IMR-90 (cell line): Measurements from ENCODE around the gene EDEM1. TPM values are rescaled to one million over a fixed set of nuclear protein-coding genes. Genes with fewer than 3 reads are reported as not detected.

Experiments used
- ATAC-seq: fragments of 200-7000 bp; cut with Tn5 transposase; 2 replicates; pipeline ENCODE4 v1.9.1; 2020; ENCODE audit warnings: low read depth, mild to moderate bottlenecking, moderate library complexity
- BruUV-seq: library from RNA; stranded (reverse); fragments of 400-500 nt; replicated peaks from 2 replicates; lab custom pipeline; 2021; lab: Mats Ljungman, UMichigan
- CTCF ChIA-PET: fragments of 300-600 bp; formaldehyde crosslinking; extraction: SDS; loops from one replicate; lab custom pipeline; 2021; ENCODE audit warnings: antibody characterized with exemption; lab: Yijun Ruan, JAX
- POLR2A ChIA-PET: fragments of 300-600 bp; sonication (Branson Sonifier 250); formaldehyde crosslinking; loops from one replicate; lab custom pipeline; 2022; ENCODE audit warnings: antibody characterized with exemption; ENCODE audit not compliant: unreplicated experiment; lab: Charles Lee
- DNase-seq: peaks from one replicate; pipeline ENCODE4 v3.0.0; 2013
- H2AFZ ChIP-seq: replicated peaks from 2 replicates; pipeline ENCODE3; 2013; ENCODE audit warnings: low read length, mild to moderate bottlenecking; ENCODE audit not compliant: poor library complexity
- H2AK5ac ChIP-seq: 2 replicates; pipeline ENCODE4 v1.6.1; 2013; ENCODE audit warnings: low read depth, low read length, inconsistent platforms
- H2AK9ac ChIP-seq: replicated peaks from 2 replicates; pipeline ENCODE3; 2013; ENCODE audit warnings: mild to moderate bottlenecking, low read depth, low read length, moderate library complexity; ENCODE audit not compliant: poor library complexity
- H2BK120ac ChIP-seq: 2 replicates; pipeline ENCODE4 v1.6.1; 2013; ENCODE audit warnings: low read depth, low read length, inconsistent platforms
- H2BK15ac ChIP-seq: 3 replicates; pipeline ENCODE4 v1.6.1; 2013; ENCODE audit warnings: low read depth, low read length, inconsistent platforms
- H2BK20ac ChIP-seq: 2 replicates; pipeline ENCODE4 v1.6.1; 2013; ENCODE audit warnings: low read depth, mild to moderate bottlenecking, inconsistent platforms, low read length, moderate library complexity
- H2BK5ac ChIP-seq: 2 replicates; pipeline ENCODE4 v1.6.1; 2013; ENCODE audit warnings: mild to moderate bottlenecking, low read depth, low read length, inconsistent platforms; ENCODE audit not compliant: poor library complexity, severe bottlenecking
- H3K14ac ChIP-seq: replicated peaks from 2 replicates; pipeline ENCODE4 v1.6.1; 2013; ENCODE audit warnings: low read depth, low read length, inconsistent platforms
- H3K18ac ChIP-seq: 2 replicates; pipeline ENCODE4 v1.6.1; 2013; ENCODE audit warnings: low read depth, low read length, control low read depth
- H3K23ac ChIP-seq: 2 replicates; pipeline ENCODE4 v1.6.1; 2013; ENCODE audit warnings: low read depth, low read length, inconsistent platforms
- H3K27ac ChIP-seq: 2 replicates; pipeline ENCODE4 v1.5.1; 2013; ENCODE audit warnings: mild to moderate bottlenecking, control low read depth, low read length; ENCODE audit not compliant: insufficient read depth
- H3K27me3 ChIP-seq: 2 replicates; pipeline ENCODE4 v1.6.1; 2013; ENCODE audit warnings: low read length; ENCODE audit not compliant: control insufficient read depth, insufficient read depth
- H3K36me3 ChIP-seq: 2 replicates; pipeline ENCODE4 v1.6.1; 2013; ENCODE audit warnings: low read length, mixed read lengths; ENCODE audit not compliant: control insufficient read depth, insufficient read depth
- H3K4ac ChIP-seq: 2 replicates; pipeline ENCODE4 v1.6.1; 2013; ENCODE audit warnings: low read depth, low read length, inconsistent platforms
- H3K4me1 ChIP-seq: 2 replicates; pipeline ENCODE4 v1.6.1; 2013; ENCODE audit warnings: low read length, mixed read lengths; ENCODE audit not compliant: control insufficient read depth, insufficient read depth
- H3K4me2 ChIP-seq: 2 replicates; pipeline ENCODE4 v1.6.1; 2013; ENCODE audit warnings: low read depth, mild to moderate bottlenecking, control low read depth, low read length, moderate library complexity
- H3K4me3 ChIP-seq: 2 replicates; pipeline ENCODE4 v1.5.1; 2013; ENCODE audit warnings: low read depth, mild to moderate bottlenecking, control low read depth, low read length, moderate library complexity; ENCODE audit not compliant: insufficient read depth
- H3K56ac ChIP-seq: 2 replicates; pipeline ENCODE4 v1.6.1; 2013; ENCODE audit warnings: low read length, inconsistent platforms; ENCODE audit not compliant: insufficient read depth; ENCODE audit errors: extremely low read depth
- H3K79me1 ChIP-seq, 2 experiments: 2 replicates each; pipeline ENCODE4 v1.6.1; 2013; ENCODE audit warnings: low read length in 2 of 2, inconsistent platforms in 1 of 2, low read depth in 1 of 2
- H3K9ac ChIP-seq: 2 replicates; pipeline ENCODE4 v1.6.1; 2013; ENCODE audit warnings: low read depth, low read length, control low read depth
- H3K9me1 ChIP-seq: 2 replicates; pipeline ENCODE4 v1.6.1; 2013; ENCODE audit warnings: low read length, inconsistent platforms; ENCODE audit not compliant: insufficient read depth
- H3K9me3 ChIP-seq: 2 replicates; pipeline ENCODE4 v1.6.1; 2013; ENCODE audit warnings: low read length; ENCODE audit not compliant: control insufficient read depth, insufficient read depth
- H4K20me1 ChIP-seq: 2 replicates; pipeline ENCODE4 v1.6.1; 2013; ENCODE audit warnings: low read length, inconsistent platforms; ENCODE audit not compliant: insufficient read depth
- H4K5ac ChIP-seq: 2 replicates; pipeline ENCODE4 v1.6.1; 2013; ENCODE audit warnings: mild to moderate bottlenecking, low read depth, low read length, control low read depth
- H4K8ac ChIP-seq, 2 experiments: 2 replicates each; pipeline ENCODE4 v1.6.1; 2013; ENCODE audit warnings: low read depth in 2 of 2, low read length in 2 of 2, control low read depth in 1 of 2, inconsistent platforms in 1 of 2
- H4K91ac ChIP-seq: 2 replicates; pipeline ENCODE4 v1.6.1; 2013; ENCODE audit warnings: low read depth, low read length, inconsistent platforms; ENCODE audit not compliant: insufficient read depth
- BHLHE40 ChIP-seq: fragments of 150-350 bp; IDR thresholded peaks from 2 replicates; pipeline ENCODE4 v1.6.1; 2016; ENCODE audit warnings: mild to moderate bottlenecking, low read depth, low read length
- CEBPB ChIP-seq: IDR thresholded peaks from 2 replicates; pipeline ENCODE4 v1.6.1; 2012; ENCODE audit warnings: low read depth, low read length, improper control_type of control experiment
- CHD1 ChIP-seq: IDR thresholded peaks from 2 replicates; pipeline ENCODE4 v1.6.1; 2012; ENCODE audit warnings: low read depth, low read length, improper control_type of control experiment
- CTCF ChIP-seq: conservative IDR thresholded peaks from 2 replicates; pipeline ENCODE4 v1.5.1; 2012; ENCODE audit warnings: mild to moderate bottlenecking, low read depth, low read length, improper control_type of control experiment
- ELK1 ChIP-seq: fragments of 150-350 bp; IDR thresholded peaks from 2 replicates; pipeline ENCODE4 v1.6.1; 2016; ENCODE audit warnings: low read depth, mild to moderate bottlenecking, low read length, moderate library complexity, borderline replicate concordance
- FOS ChIP-seq: fragments of 150-350 bp; IDR thresholded peaks from 2 replicates; pipeline ENCODE4 v1.6.1; 2016; ENCODE audit warnings: low read depth, low read length
- MAFK ChIP-seq: IDR thresholded peaks from 2 replicates; pipeline ENCODE4 v1.6.1; 2012; ENCODE audit warnings: low read depth, low read length, improper control_type of control experiment
- MAZ ChIP-seq: IDR thresholded peaks from 2 replicates; pipeline ENCODE4 v1.6.1; 2012; ENCODE audit warnings: low read depth, mild to moderate bottlenecking, low read length, improper control_type of control experiment, moderate library complexity, borderline replicate concordance
- MXI1 ChIP-seq: IDR thresholded peaks from 2 replicates; pipeline ENCODE4 v1.6.1; 2012; ENCODE audit warnings: low read depth, mild to moderate bottlenecking, low read length, moderate library complexity, borderline replicate concordance
- NFE2L2 ChIP-seq: fragments of 150-350 bp; IDR thresholded peaks from 2 replicates; pipeline ENCODE4 v1.6.1; 2016; ENCODE audit warnings: low read depth, mild to moderate bottlenecking, low read length
- POLR2A ChIP-seq: IDR thresholded peaks from 2 replicates; pipeline ENCODE4 v1.6.1; 2012; ENCODE audit warnings: mild to moderate bottlenecking, low read depth, low read length
- RAD21 ChIP-seq: IDR thresholded peaks from 2 replicates; pipeline ENCODE4 v1.6.1; 2012; ENCODE audit warnings: low read length, improper control_type of control experiment
- RCOR1 ChIP-seq: IDR thresholded peaks from 2 replicates; pipeline ENCODE4 v1.6.1; 2012; ENCODE audit warnings: mild to moderate bottlenecking, low read length, improper control_type of control experiment; ENCODE audit not compliant: insufficient replicate concordance
- RFX5 ChIP-seq: IDR thresholded peaks from 2 replicates; pipeline ENCODE4 v1.8.0; 2012; ENCODE audit warnings: low read depth, mild to moderate bottlenecking, low read length, moderate library complexity
- USF2 ChIP-seq: fragments of 150-350 bp; IDR thresholded peaks from 2 replicates; pipeline ENCODE4 v1.6.1; 2017; ENCODE audit warnings: mild to moderate bottlenecking, antibody characterized with exemption, low read length, low read depth
- WGBS, 2 experiments: methylation state at CpG; one replicate each; pipeline versions ENCODE4 v1.1.5 to v1.1.7; 2013; ENCODE audit warnings: missing lambda C conversion rate in 2 of 2; ENCODE audit not compliant: insufficient read length in 1 of 2; ENCODE audit errors: extremely low coverage in 2 of 2; 5-methylcytosine and 5-hydroxymethylcytosine counted together
- dilution Hi-C: fragments of 300-500 bp; cut with HindIII; formaldehyde crosslinking; loops from one replicate; pipeline ENCODE4 v1.14.3; 2018; ENCODE audit warnings: low sequenced_read_pairs; ENCODE audit not compliant: unreplicated experiment
- in situ Hi-C: fragments of 300-500 bp; cut with MboI; formaldehyde crosslinking; loops from 3 replicates; pipeline ENCODE4 v1.14.3; 2019; ENCODE audit warnings: low sequenced_read_pairs, inconsistent platforms, mixed read lengths
- intact Hi-C: fragments of 100-400 bp; cut with micrococcal nuclease; formaldehyde crosslinking; loops from 2 replicates; pipeline ENCODE4 v1.10.0; 2022
- polyA plus RNA-seq, 3 experiments: library from polyadenylated mRNA; depleted of rRNA; stranded (reverse); fragments of >200 nt; gene quantifications; 2 replicates each; pipeline ENCODE4 v1.2.3, GENCODE V29; 2012; ENCODE audit warnings: low replicate concordance in 1 of 3
- total RNA-seq: library from RNA; depleted of rRNA; stranded (reverse); fragments of >200 nt; gene quantifications from 2 replicates; pipeline ENCODE4 v1.2.3, GENCODE V29; 2012

EDEM1 gene
- total and polyA plus RNA-seq, 2 of the 4 experiments (the other 2 are of a cell fraction) = 23.5 to 27.0 TPM

- DNase-seq = no peak
- Histone ChIP-seq H3K4me1 (peaks cover 3% of the 10 kb centered on the region; the same call in 1 of the 2 replicates), H3K9ac (no peak overlapping the region), H3K9me1 (no peaks in the 10 kb centered on the region; the same call in 1 of the 2 replicates), H3K18ac (no peak overlapping the region), H3K36me3 (peaks cover 17% of the 10 kb centered on the region), H2BK20ac (no peak overlapping the region), H4K91ac (no peak overlapping the region), H4K5ac (no peak overlapping the region), H3K27me3 (no peaks in the 10 kb centered on the region), H3K56ac (no peak overlapping the region), H3K14ac (no peak overlapping the region), H3K4me2 (no peak overlapping the region), H3K4me3 (no peak overlapping the region), H2AK9ac (no peak overlapping the region), H3K9me3 (no peaks in the 10 kb centered on the region), H3K79me1 (peaks cover 0 to 7% of the 10 kb centered on the region in 2 experiments; a peak in 2 of 4 replicates), H4K8ac (no peak overlapping the region), H3K4ac (no peak overlapping the region), H3K27ac (no peak overlapping the region), H2BK5ac (no peak overlapping the region), H2AFZ (no peak overlapping the region), H2BK120ac (no peak overlapping the region), H2BK15ac (no peak overlapping the region), H2AK5ac (no peak overlapping the region), H3K23ac (no peak overlapping the region), H4K20me1 (0 out of 2 replicates have a peak, but pooled peaks cover 4% of the 10 kb centered on the region)
- ATAC-seq = no peak
- dilution Hi-C loops (no loop called here), in situ Hi-C loops (no loop called here), intact Hi-C loops (no loop called here)
- ChIA-PET CTCF (no interaction called here), POLR2A (no interaction called here)
- TF ChIP-seq USF2 = no peak
- TF ChIP-seq ELK1 = no peak
- no peak for TF ChIP-seq MXI1
- no peak for TF ChIP-seq NFE2L2
- TF ChIP-seq FOS = no peak
- TF ChIP-seq RCOR1 = no peak
- no peak for TF ChIP-seq MAFK
- TF ChIP-seq CTCF = no peak
- TF ChIP-seq RFX5 = no peak
- no peak for TF ChIP-seq MAZ
- no peak for TF ChIP-seq CEBPB
- no peak for TF ChIP-seq RAD21
- TF ChIP-seq BHLHE40 = no peak
- no peak for TF ChIP-seq CHD1
- no peak for TF ChIP-seq POLR2A
- WGBS, 2 experiments = 98% methylated on average over 4 of the region's 11 CpGs; no CpG with 5 or more reads in 1 of the 2 experiments
- BruUV-seq = no TSS peak
These were observed 33.3 kb downstream of the EDEM1 start for GRCh38 chr3:5220667-5221431.
